Body of pancreas (tissue), 4 donors: ENCODE data around the gene CPN2. TPM values are rescaled to one million over a fixed set of nuclear protein-coding genes. Genes with fewer than 3 reads are reported as not detected.

Experiments
- ATAC-seq: fragments of 150-250 bp; one replicate; pipeline ENCODE4 v1.9.1; 2016
- DNase-seq, 4 donors: peaks; one replicate each; pipeline ENCODE4 v3.0.0-alpha.2; 2019
- H3K27ac ChIP-seq, 4 donors: fragments of 200-600 bp; sonication (generic); 1 replicate in 3 of 4; 2 replicates in 1 of 4; pipeline versions ENCODE4 v1.5.1 to v1.6.1; 2016 to 2019; ENCODE audit warnings: mild to moderate bottlenecking in 1 of 4, mixed read lengths in 1 of 4, moderate library complexity in 1 of 4
- H3K27me3 ChIP-seq, 2 donors: fragments of 200-600 bp; sonication (generic); one replicate each; pipeline ENCODE4 v1.6.0; 2016; ENCODE audit warnings: mild to moderate bottlenecking in 1 of 2
- H3K36me3 ChIP-seq, 2 donors: fragments of 200-600 bp; sonication (generic); replicated peaks in 1 of 2; 2 replicates each; pipeline ENCODE4 v1.5.1; 2016; ENCODE audit warnings: low read depth in 2 of 2; ENCODE audit not compliant: insufficient read depth in 1 of 2
- H3K4me1 ChIP-seq: fragments of 200-600 bp; sonication (generic); one replicate; pipeline ENCODE4 v1.6.0; 2016
- H3K4me3 ChIP-seq, 2 donors: fragments of 200-600 bp; sonication (generic); 1 replicate in 1 of 2; 2 replicates in 1 of 2; pipeline ENCODE4 v1.5.1; 2016 to 2019
- H3K9me3 ChIP-seq, 3 donors: fragments of 200-600 bp; sonication (generic); 1 replicate in 2 of 3; 2 replicates in 1 of 3; pipeline ENCODE4 v1.5.1; 2016
- POLR2A ChIP-seq, 3 donors: fragments of 450-650 bp; IDR thresholded peaks; one replicate each; pipeline ENCODE4 v1.6.1; 2016; ENCODE audit warnings: antibody characterized with exemption in 3 of 3, mild to moderate bottlenecking in 2 of 3
- WGBS, 2 donors: methylation state at CpG; one replicate each; pipeline ENCODE4 v1.1.5; 2017; 5-methylcytosine and 5-hydroxymethylcytosine counted together
- intact Hi-C: fragments of 100-400 bp; cut with DNase I; formaldehyde crosslinking; loops from one replicate; pipeline ENCODE4 v1.15.1; 2023
- total RNA-seq, 2 donors: library from RNA; depleted of rRNA; stranded (reverse); fragments of >200 nt; gene quantifications; one replicate each; pipeline ENCODE4 v1.1.0, GENCODE V29; 2016
- TF ChIP-seq, protein P1 (sequence below), 7 experiments: fragments of 450-650 bp in 4 of 7; fragments of 200-600 bp in 3 of 7; sonication (generic) in 3 of 7; IDR thresholded peaks; one replicate each; pipeline ENCODE4 v1.5.1; 2016 to 2019; ENCODE audit warnings: antibody characterized with exemption in 7 of 7

The CPN2 gene
- total RNA-seq, 2 donors from 2014 or later: not detected

DNA sequence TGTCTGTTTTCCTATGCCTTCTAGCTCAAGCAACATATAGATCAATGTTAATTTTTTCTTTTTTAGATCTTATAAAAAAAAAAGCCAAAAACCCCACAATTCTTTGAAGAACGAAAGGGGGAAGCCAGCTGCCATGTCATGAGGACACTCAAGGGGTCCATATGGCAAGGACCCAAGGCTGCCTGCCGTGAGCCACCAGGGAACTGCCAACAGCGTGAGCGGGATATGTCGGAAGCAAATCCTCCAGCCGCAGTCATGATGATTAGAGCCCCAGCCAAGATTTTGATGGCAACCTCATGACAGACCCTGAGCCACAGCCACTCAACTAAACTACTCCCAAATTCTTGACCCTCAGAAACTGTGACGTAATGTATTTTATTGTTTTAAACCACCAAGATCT, 41.4 kb upstream of the CPN2 start:
- ATAC-seq: no peak
- Histone ChIP-seq H3K36me3 (no peaks in the 10 kb centered on the region), H3K27me3 (peaks cover 0 to 7% of the 10 kb centered on the region in 2 donors), H3K27ac (no peak overlapping the region), H3K9me3 (no peaks in the 10 kb centered on the region), H3K4me3 (no peak overlapping the region), H3K4me1 (peaks cover 11% of the 10 kb centered on the region)
- intact Hi-C loops: no loop called here
- no peak for DNase-seq
- TF ChIP-seq, protein P1, sequence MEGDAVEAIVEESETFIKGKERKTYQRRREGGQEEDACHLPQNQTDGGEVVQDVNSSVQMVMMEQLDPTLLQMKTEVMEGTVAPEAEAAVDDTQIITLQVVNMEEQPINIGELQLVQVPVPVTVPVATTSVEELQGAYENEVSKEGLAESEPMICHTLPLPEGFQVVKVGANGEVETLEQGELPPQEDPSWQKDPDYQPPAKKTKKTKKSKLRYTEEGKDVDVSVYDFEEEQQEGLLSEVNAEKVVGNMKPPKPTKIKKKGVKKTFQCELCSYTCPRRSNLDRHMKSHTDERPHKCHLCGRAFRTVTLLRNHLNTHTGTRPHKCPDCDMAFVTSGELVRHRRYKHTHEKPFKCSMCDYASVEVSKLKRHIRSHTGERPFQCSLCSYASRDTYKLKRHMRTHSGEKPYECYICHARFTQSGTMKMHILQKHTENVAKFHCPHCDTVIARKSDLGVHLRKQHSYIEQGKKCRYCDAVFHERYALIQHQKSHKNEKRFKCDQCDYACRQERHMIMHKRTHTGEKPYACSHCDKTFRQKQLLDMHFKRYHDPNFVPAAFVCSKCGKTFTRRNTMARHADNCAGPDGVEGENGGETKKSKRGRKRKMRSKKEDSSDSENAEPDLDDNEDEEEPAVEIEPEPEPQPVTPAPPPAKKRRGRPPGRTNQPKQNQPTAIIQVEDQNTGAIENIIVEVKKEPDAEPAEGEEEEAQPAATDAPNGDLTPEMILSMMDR (IDR thresholded peaks at IDR 0.05): no peak
- TF ChIP-seq POLR2A (IDR thresholded peaks at IDR 0.05): no peak
- WGBS, 2 donors: 89 to 90% methylated on average over 7 of the region's 7 CpGs

DNA sequence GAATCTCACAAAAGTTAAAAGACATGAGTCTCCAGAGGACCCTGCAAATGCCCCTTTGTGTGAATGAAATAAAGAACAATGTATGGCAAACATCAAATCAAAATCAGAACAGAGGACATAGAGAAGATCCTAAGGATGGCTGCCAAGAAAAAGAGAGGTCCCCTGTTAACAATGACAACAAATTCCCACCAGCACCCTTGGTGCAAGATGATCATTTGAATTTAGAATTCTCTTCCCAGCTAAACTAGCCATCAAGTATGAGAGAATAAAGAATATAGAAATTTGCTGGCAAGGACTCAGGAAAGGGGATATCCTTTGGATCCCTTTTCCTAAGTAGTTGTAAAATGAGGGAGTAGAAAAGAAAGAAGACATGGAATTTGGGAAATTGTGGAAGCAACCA, 39.7 kb upstream of the CPN2 start:
- DNase-seq: no peak
- H3K4me1 ChIP-seq: no peaks in the 10 kb centered on the region
- no peak for ATAC-seq
- H3K9me3 ChIP-seq: no peaks in the 10 kb centered on the region
- no peaks in the 10 kb centered on the region for H3K27me3 ChIP-seq
- H3K27ac ChIP-seq: no peak overlapping the region
- TF ChIP-seq, protein P1 (IDR thresholded peaks at IDR 0.05): no peak
- no peak for TF ChIP-seq POLR2A (IDR thresholded peaks at IDR 0.05)
- H3K4me3 ChIP-seq: no peak overlapping the region
- H3K36me3 ChIP-seq: no peaks in the 10 kb centered on the region
- intact Hi-C loops: no loop called here

DNA sequence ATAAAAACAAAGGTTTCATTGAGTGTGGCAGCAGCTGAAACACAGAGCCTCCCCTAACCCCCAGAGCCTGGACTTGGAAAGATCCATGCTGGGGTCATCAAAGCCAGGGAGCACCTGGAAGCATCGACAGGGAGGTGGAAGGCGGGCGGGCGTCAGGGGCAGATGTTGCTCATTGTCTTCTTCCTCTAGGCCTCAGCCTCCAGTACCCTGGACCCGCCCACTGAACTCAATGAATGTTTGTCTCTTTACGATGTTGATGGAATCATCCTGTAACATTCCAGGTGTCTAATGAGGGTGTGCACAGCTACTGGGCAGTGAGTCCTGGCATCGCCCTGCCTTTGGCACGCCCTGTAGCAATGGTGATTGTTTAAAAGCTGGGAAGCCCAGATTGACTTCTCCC, 38.1 kb upstream of the CPN2 start:
- Histone ChIP-seq H3K36me3 (no peaks in the 10 kb centered on the region), H3K27ac (no peak overlapping the region), H3K4me3 (no peak overlapping the region), H3K9me3 (no peaks in the 10 kb centered on the region), H3K4me1 (no peaks in the 10 kb centered on the region), H3K27me3 (no peaks in the 10 kb centered on the region)
- no peak for TF ChIP-seq POLR2A (IDR thresholded peaks at IDR 0.05)
- TF ChIP-seq, protein P1 (IDR thresholded peaks at IDR 0.05): no peak
- ATAC-seq (no peak), DNase-seq (no peak)
- intact Hi-C loops: no loop called here
- 81 to 92% methylated on average over 8 of the region's 8 CpGs for WGBS, 2 donors

DNA sequence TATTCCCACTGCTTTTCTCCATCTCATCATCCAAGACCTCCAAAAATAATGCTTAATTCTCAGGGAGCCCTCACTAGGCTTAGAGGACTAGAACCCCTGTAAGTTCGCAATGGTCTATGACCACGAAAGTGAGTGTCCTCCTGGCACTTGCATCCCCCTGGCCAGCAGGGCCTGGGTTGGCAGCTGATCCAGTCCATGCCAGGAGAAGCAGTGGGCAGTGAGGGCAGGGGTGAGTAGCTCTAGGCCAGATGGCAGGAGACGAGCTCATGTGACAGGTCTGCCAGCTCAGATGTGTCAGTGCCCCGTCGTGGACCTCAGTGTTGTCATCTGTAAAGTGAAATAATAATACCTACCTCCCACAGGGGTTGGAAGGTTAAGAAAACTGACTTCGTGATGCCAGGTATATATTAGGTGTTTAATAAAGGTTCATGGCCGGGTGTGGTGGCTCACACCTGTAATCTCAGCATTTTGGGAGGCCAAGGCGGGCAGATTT, 36.8 kb upstream of the CPN2 start:
- ATAC-seq: no peak
- no peak for DNase-seq
- no peak overlapping the region for H3K27ac ChIP-seq
- H3K4me1 ChIP-seq: no peaks in the 10 kb centered on the region
- H3K36me3 ChIP-seq: no peaks in the 10 kb centered on the region
- intact Hi-C loops: no loop called here
- H3K27me3 ChIP-seq: no peaks in the 10 kb centered on the region
- no peak overlapping the region for H3K4me3 ChIP-seq
- WGBS, 2 donors: 91% methylated on average over 8 of the region's 8 CpGs
- H3K9me3 ChIP-seq: no peaks in the 10 kb centered on the region
- no peak for TF ChIP-seq POLR2A (IDR thresholded peaks at IDR 0.05)
- TF ChIP-seq, protein P1 (IDR thresholded peaks at IDR 0.05): no peak

DNA sequence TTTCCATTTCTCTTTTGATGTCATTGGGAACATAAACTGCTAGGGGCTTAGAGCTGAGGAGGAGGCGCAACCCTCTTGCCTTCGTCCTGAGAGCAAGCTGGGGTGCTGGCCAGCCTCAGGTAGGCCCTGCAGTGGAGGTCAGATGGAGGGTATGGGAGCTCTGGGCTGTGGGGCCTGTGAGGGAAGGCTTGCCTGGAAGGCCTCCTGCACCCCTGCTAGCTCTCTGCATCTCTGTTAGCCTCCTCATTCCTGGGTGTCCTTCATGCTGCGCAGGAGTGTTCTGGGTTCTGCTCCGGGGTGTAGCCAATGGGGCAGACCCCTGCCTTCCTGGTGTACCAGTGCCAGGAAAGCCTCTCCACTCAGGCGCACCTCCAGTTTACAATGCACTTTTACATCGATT, 36.1 kb upstream of the CPN2 start:
- WGBS, 2 donors: 82 to 87% methylated on average over 1 to 6 of the region's 6 CpGs
- no peaks in the 10 kb centered on the region for H3K4me1 ChIP-seq
- TF ChIP-seq, protein P1 (IDR thresholded peaks at IDR 0.05): no peak
- TF ChIP-seq POLR2A (IDR thresholded peaks at IDR 0.05): no peak
- no peak for ATAC-seq
- no peak overlapping the region for H3K4me3 ChIP-seq
- DNase-seq: peak in 1 of 4 donors; percentile 4
- no peaks in the 10 kb centered on the region for H3K36me3 ChIP-seq
- no peaks in the 10 kb centered on the region for H3K27me3 ChIP-seq
- H3K27ac ChIP-seq: no peak overlapping the region
- no peaks in the 10 kb centered on the region for H3K9me3 ChIP-seq
- intact Hi-C loops: no loop called here
